ENCODE measurements around the gene MTMR1.

MTMR1 gene

GRCh38 chrX:150762258-150763165 is 69.3 kb downstream of the MTMR1 start:
- no peaks in the 10 kb centered on the region for H3K79me2 ChIP-seq (ENCODE audit: control insufficient read depth, insufficient read depth, low read length, unreplicated experiment)
- no peak overlapping the region for H3K4me3 ChIP-seq (ENCODE audit: low read depth, low read length)
- no peak overlapping the region for H3K27ac ChIP-seq (ENCODE audit: low read depth, low read length)
- no peaks in the 10 kb centered on the region for H3K27me3 ChIP-seq (ENCODE audit: insufficient read depth, low read length)
- no peaks in the 10 kb centered on the region for H3K36me3 ChIP-seq (ENCODE audit: insufficient read depth, low read length)
- no peak overlapping the region for H2AFZ ChIP-seq (ENCODE audit: low read length, unreplicated experiment)
- H3K4me1 ChIP-seq (ENCODE audit: control insufficient read depth, insufficient read depth, low read length, unreplicated experiment) = peaks cover 9% of the 10 kb centered on the region

- Histone ChIP-seq H3K36me3 (ENCODE audit: insufficient read depth, low read length) (no peaks in the 10 kb centered on the region), H3K4me3 (ENCODE audit: low read depth, low read length) (no peak overlapping the region), H3K4me1 (ENCODE audit: control insufficient read depth, insufficient read depth, low read length, unreplicated experiment) (peaks cover 18% of the 10 kb centered on the region), H3K79me2 (ENCODE audit: control insufficient read depth, insufficient read depth, low read length, unreplicated experiment) (no peaks in the 10 kb centered on the region), H2AFZ (ENCODE audit: low read length, unreplicated experiment) (no peak overlapping the region), H3K27ac (ENCODE audit: low read depth, low read length) (no peak overlapping the region), H3K27me3 (ENCODE audit: insufficient read depth, low read length) (no peaks in the 10 kb centered on the region)
These were observed 70.2 kb downstream of the MTMR1 start for GRCh38 chrX:150763303-150763797.

GRCh38 chrX:150763810-150764209 is 70.6 kb downstream of the MTMR1 start:
- H3K4me3 ChIP-seq (ENCODE audit: low read depth, low read length) = no peak overlapping the region
- no peaks in the 10 kb centered on the region for H3K36me3 ChIP-seq (ENCODE audit: insufficient read depth, low read length)

GRCh38 chrX:150765237-150765636 is 72.0 kb downstream of the MTMR1 start:
- Histone ChIP-seq H3K79me2 (ENCODE audit: control insufficient read depth, insufficient read depth, low read length, unreplicated experiment) (no peaks in the 10 kb centered on the region), H2AFZ (ENCODE audit: low read length, unreplicated experiment) (no peak overlapping the region), H3K4me1 (ENCODE audit: control insufficient read depth, insufficient read depth, low read length, unreplicated experiment) (peaks cover 18% of the 10 kb centered on the region), H3K36me3 (ENCODE audit: insufficient read depth, low read length) (no peaks in the 10 kb centered on the region), H3K4me3 (ENCODE audit: low read depth, low read length) (no peak overlapping the region), H3K27ac (ENCODE audit: low read depth, low read length) (no peak overlapping the region), H3K27me3 (ENCODE audit: insufficient read depth, low read length) (no peaks in the 10 kb centered on the region)

More at GRCh38 chrX:150763810-150764209, 70.6 kb downstream of the MTMR1 start:
- no peak overlapping the region for H3K27ac ChIP-seq (ENCODE audit: low read depth, low read length)
- peaks cover 18% of the 10 kb centered on the region for H3K4me1 ChIP-seq (ENCODE audit: control insufficient read depth, insufficient read depth, low read length, unreplicated experiment)
- no peaks in the 10 kb centered on the region for H3K79me2 ChIP-seq (ENCODE audit: control insufficient read depth, insufficient read depth, low read length, unreplicated experiment)
- no peak overlapping the region for H2AFZ ChIP-seq (ENCODE audit: low read length, unreplicated experiment)
- H3K27me3 ChIP-seq (ENCODE audit: insufficient read depth, low read length) = no peaks in the 10 kb centered on the region

GRCh38 chrX:150765782-150766350 is 72.7 kb downstream of the MTMR1 start:
- Histone ChIP-seq H3K27me3 (ENCODE audit: insufficient read depth, low read length) (no peaks in the 10 kb centered on the region), H3K79me2 (ENCODE audit: control insufficient read depth, insufficient read depth, low read length, unreplicated experiment) (no peaks in the 10 kb centered on the region), H2AFZ (ENCODE audit: low read length, unreplicated experiment) (no peak overlapping the region), H3K36me3 (ENCODE audit: insufficient read depth, low read length) (no peaks in the 10 kb centered on the region), H3K27ac (ENCODE audit: low read depth, low read length) (no peak overlapping the region), H3K4me3 (ENCODE audit: low read depth, low read length) (no peak overlapping the region), H3K4me1 (ENCODE audit: control insufficient read depth, insufficient read depth, low read length, unreplicated experiment) (peaks cover 18% of the 10 kb centered on the region)

- Histone ChIP-seq H3K79me2 (ENCODE audit: control insufficient read depth, insufficient read depth, low read length, unreplicated experiment) (no peaks in the 10 kb centered on the region), H3K27ac (ENCODE audit: low read depth, low read length) (no peak overlapping the region), H3K4me3 (ENCODE audit: low read depth, low read length) (no peak overlapping the region), H3K4me1 (ENCODE audit: control insufficient read depth, insufficient read depth, low read length, unreplicated experiment) (peaks cover 18% of the 10 kb centered on the region), H3K27me3 (ENCODE audit: insufficient read depth, low read length) (no peaks in the 10 kb centered on the region), H3K36me3 (ENCODE audit: insufficient read depth, low read length) (no peaks in the 10 kb centered on the region), H2AFZ (ENCODE audit: low read length, unreplicated experiment) (no peak overlapping the region)
These were observed 73.3 kb downstream of the MTMR1 start for GRCh38 chrX:150766351-150767044.

GRCh38 chrX:150767045-150767395 is 73.8 kb downstream of the MTMR1 start:
- H3K36me3 ChIP-seq (ENCODE audit: insufficient read depth, low read length) = no peaks in the 10 kb centered on the region
- peaks cover 18% of the 10 kb centered on the region for H3K4me1 ChIP-seq (ENCODE audit: control insufficient read depth, insufficient read depth, low read length, unreplicated experiment)
- no peak overlapping the region for H3K27ac ChIP-seq (ENCODE audit: low read depth, low read length)
- H3K4me3 ChIP-seq (ENCODE audit: low read depth, low read length) = no peak overlapping the region
- H3K27me3 ChIP-seq (ENCODE audit: insufficient read depth, low read length) = no peaks in the 10 kb centered on the region
- H3K79me2 ChIP-seq (ENCODE audit: control insufficient read depth, insufficient read depth, low read length, unreplicated experiment) = no peaks in the 10 kb centered on the region
- no peak overlapping the region for H2AFZ ChIP-seq (ENCODE audit: low read length, unreplicated experiment)

GRCh38 chrX:150767475-150768131 is 74.4 kb downstream of the MTMR1 start:
- Histone ChIP-seq H3K79me2 (ENCODE audit: control insufficient read depth, insufficient read depth, low read length, unreplicated experiment) (no peaks in the 10 kb centered on the region), H3K4me1 (ENCODE audit: control insufficient read depth, insufficient read depth, low read length, unreplicated experiment) (peaks cover 18% of the 10 kb centered on the region), H3K36me3 (ENCODE audit: insufficient read depth, low read length) (no peaks in the 10 kb centered on the region), H2AFZ (ENCODE audit: low read length, unreplicated experiment) (no peak overlapping the region), H3K4me3 (ENCODE audit: low read depth, low read length) (no peak overlapping the region), H3K27me3 (ENCODE audit: insufficient read depth, low read length) (no peaks in the 10 kb centered on the region), H3K27ac (ENCODE audit: low read depth, low read length) (peak overlapping the region; percentile 41)

GRCh38 chrX:150768132-150768485 is 74.9 kb downstream of the MTMR1 start:
- H3K27me3 ChIP-seq (ENCODE audit: insufficient read depth, low read length) = no peaks in the 10 kb centered on the region
- H3K4me1 ChIP-seq (ENCODE audit: control insufficient read depth, insufficient read depth, low read length, unreplicated experiment) = peaks cover 18% of the 10 kb centered on the region
- H3K36me3 ChIP-seq (ENCODE audit: insufficient read depth, low read length) = no peaks in the 10 kb centered on the region
- peak overlapping the region; percentile 41; the same call in 1 of the 2 replicates for H3K27ac ChIP-seq (ENCODE audit: low read depth, low read length)
- no peak overlapping the region for H2AFZ ChIP-seq (ENCODE audit: low read length, unreplicated experiment)
- H3K79me2 ChIP-seq (ENCODE audit: control insufficient read depth, insufficient read depth, low read length, unreplicated experiment) = no peaks in the 10 kb centered on the region
- no peak overlapping the region for H3K4me3 ChIP-seq (ENCODE audit: low read depth, low read length)

- Histone ChIP-seq H3K36me3 (ENCODE audit: insufficient read depth, low read length) (no peaks in the 10 kb centered on the region), H3K4me3 (ENCODE audit: low read depth, low read length) (no peak overlapping the region), H3K27ac (ENCODE audit: low read depth, low read length) (no peak overlapping the region), H3K4me1 (ENCODE audit: control insufficient read depth, insufficient read depth, low read length, unreplicated experiment) (peaks cover 18% of the 10 kb centered on the region), H3K79me2 (ENCODE audit: control insufficient read depth, insufficient read depth, low read length, unreplicated experiment) (no peaks in the 10 kb centered on the region), H3K27me3 (ENCODE audit: insufficient read depth, low read length) (no peaks in the 10 kb centered on the region), H2AFZ (ENCODE audit: low read length, unreplicated experiment) (no peak overlapping the region)
These were observed 75.5 kb downstream of the MTMR1 start for GRCh38 chrX:150768580-150769190.

Data from ACC112 (cell line).